GM21619 (cell line): ENCODE measurements around the gene FSTL4.

Experiments used
- ATAC-seq: cut with Tn5 transposase; IDR thresholded peaks from one replicate; pipeline ENCODE4 v1.9.1; 2021; ENCODE audit not compliant: unreplicated experiment

The FSTL4 gene

DNA sequence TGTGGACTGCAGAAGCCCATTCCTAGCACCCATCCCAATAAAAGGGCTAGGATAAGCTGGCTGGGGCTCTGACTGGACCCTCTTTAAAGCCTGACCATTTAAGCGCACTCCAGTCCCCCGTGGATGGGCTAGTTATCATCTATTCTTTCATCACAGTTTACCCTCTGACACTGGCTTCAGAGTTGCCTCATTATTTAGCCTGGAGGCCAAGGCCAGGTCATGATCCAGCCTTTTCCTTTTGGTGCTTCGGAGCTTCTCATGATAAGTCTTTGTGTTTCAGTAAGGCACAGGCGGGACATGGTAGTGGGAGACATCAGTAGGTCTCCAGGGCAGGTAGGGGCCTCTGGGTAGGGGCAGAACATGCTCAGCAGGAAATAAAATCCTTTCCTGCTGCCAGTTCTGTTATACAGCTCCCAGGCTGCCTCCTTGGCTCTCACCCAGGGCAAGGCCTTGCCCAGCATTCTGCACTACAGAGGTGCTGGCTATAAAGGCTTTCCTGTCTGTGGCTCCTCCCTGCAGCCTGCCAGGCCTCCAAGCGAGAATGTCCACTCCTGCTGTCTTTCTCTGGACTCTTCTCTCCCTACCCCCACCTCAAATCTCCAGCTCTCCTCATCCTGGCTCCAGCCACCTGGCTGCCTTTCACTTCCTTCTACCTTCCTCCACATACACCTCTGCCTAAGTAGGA, 128.8 kb downstream of the FSTL4 start:
- no peak for ATAC-seq

DNA sequence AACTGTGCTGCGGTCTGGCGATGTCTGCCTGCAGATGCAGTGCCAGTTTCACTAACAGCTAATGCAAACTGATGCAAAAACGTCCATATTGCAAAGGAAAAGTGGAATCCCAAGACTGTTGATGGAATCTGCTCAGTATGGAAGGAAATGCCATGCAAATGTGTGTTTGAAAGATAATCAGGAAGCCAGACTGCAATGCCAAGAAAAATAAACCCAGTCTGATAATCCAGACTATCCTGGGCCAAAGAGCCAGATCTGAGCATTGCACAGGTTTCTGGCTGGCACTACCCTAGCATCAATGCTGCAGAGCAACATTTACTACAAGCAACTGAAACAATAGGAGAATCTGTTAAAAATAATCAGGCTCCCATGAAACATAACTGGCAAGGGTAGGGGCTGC, 130.3 kb downstream of the FSTL4 start:
- ATAC-seq = no peak

GRCh38 chr5:133480866-133481265, 131.5 kb downstream of the FSTL4 start:
- no peak for ATAC-seq

DNA sequence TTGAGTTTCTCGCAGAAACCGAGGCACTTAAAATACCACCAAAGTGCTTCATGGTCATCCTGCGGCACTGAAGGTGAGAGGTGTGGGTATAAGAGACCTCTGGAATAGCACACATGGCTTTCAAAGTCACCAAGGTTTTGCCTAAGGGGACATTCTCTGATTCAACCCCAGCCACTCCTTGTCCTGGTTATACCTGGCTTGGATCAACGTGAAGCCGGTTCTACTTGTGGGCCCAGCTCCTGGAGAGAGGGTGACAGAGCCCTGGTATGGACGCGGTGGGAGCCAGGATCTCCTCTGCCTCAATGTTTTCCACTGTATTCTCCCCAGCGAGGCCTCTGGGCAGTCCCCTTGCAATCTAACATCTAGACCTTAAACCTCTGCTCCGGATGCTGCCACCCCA, 132.0 kb downstream of the FSTL4 start:
- ATAC-seq = no peak

DNA sequence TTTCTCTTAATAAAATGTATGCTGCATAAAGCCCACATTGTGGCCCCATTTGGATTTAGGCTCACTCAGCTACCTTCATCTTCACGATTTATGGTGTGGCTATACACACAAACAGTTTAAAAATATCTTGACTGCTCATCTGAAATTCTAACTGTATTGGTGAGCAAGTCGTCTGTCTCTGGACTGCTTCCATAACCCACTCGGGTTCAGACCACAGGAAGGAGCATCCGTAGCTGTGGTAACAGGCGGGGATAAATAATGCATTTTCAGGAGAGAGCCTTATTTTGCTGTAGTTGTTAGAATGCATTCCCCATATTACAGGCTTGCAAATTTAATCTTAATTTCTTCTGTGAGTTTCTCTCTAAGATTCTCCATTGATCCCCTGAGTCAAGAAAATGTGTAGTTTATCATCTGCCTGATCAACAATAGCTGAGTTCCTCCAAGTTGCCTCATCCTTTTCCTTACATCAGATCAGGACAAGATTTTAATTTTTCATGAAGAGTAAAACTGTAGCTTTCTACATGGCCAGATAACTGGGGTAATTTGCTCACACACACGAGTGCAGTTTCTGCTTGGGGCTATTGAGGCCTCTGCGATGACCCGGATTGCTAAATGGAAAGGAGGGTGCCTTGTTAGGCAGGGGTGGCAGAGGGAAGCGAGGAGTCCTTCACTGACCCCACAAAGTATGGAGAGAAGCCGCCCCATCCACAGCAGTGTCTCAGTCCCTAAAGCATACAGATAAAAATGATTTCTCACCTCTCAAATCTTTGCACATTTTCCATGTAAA, 133.9 kb downstream of the FSTL4 start:
- no peak for ATAC-seq

- no peak for ATAC-seq
Measured at GRCh38 chr5:133475986-133476385, 136.4 kb downstream of the FSTL4 start.

GRCh38 chr5:133474851-133475590, 137.3 kb downstream of the FSTL4 start:
- ATAC-seq = no peak

GRCh38 chr5:133473291-133473690, 139.1 kb downstream of the FSTL4 start:
- ATAC-seq = no peak

DNA sequence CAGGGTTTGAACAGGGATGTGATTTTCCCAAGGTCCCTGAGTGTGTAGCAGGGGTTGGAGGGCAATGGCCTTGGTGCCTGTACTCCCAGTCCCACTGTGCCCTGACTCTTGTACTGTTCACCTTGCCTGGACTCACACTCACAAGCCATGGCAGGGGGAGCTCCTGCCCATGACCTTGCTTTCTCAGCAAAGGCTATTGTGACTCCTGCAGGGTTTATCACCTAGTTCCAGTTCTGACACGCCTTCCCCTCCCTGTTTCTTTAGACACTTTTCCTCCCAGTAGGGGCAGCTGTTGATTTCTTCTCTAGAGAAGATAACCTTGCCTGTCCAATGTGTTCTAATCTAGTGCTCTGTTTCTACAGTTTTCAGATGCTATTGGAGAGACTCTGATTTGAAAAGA, 139.5 kb downstream of the FSTL4 start:
- no peak for ATAC-seq

- ATAC-seq = no peak
Measured at GRCh38 chr5:133471699-133472098, 140.6 kb downstream of the FSTL4 start.

DNA sequence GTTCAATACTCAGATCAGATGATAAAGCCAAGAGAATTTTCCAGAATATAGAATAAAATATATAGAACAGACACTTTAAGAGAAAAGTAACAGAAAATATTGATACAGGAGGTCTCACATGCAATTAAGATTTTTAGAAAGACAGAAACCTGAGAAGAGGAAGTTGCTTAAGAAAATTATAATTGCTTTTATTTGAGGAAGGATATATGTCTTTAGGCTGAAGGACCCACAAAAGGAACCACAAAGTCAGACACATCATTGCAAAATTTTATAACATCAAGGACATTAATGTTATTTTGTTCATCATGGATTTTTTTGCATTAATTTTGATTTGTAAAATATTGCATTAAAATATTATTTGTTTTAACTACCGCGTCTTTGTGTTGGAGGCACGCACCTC, 141.5 kb downstream of the FSTL4 start:
- ATAC-seq = no peak

GRCh38 chr5:133469846-133470245, 142.5 kb downstream of the FSTL4 start:
- no peak for ATAC-seq

GRCh38 chr5:133469252-133469651, 143.1 kb downstream of the FSTL4 start:
- ATAC-seq = no peak

DNA sequence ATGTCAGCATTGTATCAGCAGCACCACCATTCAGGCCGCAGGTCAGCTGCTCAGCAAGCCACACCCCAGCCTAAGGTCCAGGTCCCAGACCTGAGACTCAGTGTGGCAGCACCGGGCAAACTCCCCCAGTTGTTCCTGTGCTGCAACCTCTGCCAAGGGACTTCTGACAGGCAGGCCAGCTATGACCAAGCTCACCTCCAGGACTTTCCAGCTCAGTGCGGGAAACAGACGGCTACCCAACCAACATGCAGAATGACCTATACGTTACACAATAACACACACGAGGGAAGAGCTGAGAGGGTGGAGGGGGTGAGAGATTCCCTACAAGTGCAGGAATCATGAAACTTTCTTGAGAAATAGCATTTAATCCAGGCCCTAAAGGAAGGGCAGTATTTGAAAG, 143.7 kb downstream of the FSTL4 start:
- no peak for ATAC-seq

DNA sequence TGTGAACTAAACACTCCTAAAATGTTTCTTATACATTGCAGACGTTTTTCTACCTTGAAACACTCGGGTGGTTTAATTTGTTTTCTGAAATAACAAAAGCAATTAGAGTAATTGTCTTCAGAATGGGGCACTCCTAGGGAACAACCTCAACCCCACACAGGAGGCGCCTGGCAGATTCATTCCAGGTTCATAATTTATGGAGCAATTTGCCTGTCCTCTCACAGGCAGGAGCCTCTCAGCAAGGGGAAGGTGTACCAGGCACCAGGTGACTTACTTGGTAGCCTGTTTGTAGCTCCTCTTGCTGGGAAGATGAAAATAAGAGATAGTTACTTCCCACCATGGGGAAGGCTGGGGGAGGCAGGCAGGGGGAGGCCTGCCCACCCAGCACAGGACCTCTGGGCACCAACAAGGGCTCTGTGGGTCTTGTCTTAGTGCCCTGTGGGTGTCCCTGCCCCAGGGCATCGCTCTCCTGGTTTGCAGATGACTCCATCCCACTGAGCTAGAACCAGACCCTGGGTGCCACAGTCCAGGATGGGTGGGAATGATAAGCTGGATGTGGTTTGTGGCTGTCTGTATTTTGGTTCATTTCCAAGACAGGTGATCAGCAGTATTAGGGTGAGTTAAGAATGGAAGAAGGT, 144.4 kb downstream of the FSTL4 start:
- ATAC-seq = no peak

GRCh38 chr5:133467335-133467779, 145.0 kb downstream of the FSTL4 start:
- ATAC-seq = no peak

GRCh38 chr5:133466556-133467334, 145.6 kb downstream of the FSTL4 start:
- ATAC-seq = no peak

GRCh38 chr5:133464013-133464412, 148.3 kb downstream of the FSTL4 start:
- no peak for ATAC-seq

- no peak for ATAC-seq
Measured at GRCh38 chr5:133461796-133462516, 150.4 kb downstream of the FSTL4 start.

DNA sequence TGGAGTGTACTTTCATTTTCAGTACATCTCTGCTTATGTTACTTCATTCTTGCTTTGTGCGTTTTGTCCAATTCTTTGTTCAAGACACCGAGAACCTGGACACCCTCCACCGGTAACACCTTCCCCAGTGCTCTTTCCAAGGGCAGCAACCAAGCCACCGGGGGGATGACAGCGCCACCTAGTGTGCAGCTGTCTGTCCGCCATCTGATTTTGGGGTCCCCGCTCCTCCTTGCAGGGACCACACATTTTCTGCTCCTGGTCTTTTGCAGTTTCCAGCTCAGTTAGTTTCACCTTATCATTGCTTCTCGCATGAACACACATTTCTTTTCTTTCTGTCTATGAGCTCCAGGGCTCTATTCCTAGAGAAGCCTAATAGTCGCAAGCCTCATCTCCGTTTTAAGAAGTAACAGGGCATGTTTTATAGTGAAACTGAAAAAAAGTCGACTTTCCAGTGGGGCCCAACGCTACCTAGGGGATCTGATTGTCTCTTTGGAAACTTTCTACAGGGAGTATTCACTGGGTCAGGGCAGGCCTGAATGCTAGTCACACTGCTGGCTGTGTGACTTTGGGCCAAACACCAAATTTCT, 152.1 kb downstream of the FSTL4 start:
- ATAC-seq = no peak
